Endothelial cell of umbilical vein (primary cell): Measurements from ENCODE around the gene ALK. TPM values are rescaled to one million over a fixed set of nuclear protein-coding genes. Genes with fewer than 3 reads are reported as not detected.

Experiments used
- BruUV-seq: library from RNA; stranded (reverse); fragments of 400-500 nt; replicated peaks from 2 replicates; lab custom pipeline; 2021; lab: Mats Ljungman, UMichigan
- CTCF ChIA-PET: fragments of 300-600, 350-600 bp; sonication (Branson Sonifier 250); formaldehyde crosslinking; loops from one replicate; lab custom pipeline; 2021; ENCODE audit warnings: antibody characterized with exemption, inconsistent platforms; lab: Charles Lee
- POLR2A ChIA-PET: fragments of 300-600, 350-600 bp; sonication (Branson Sonifier 250); formaldehyde crosslinking; loops from one replicate; lab custom pipeline; 2021; ENCODE audit warnings: antibody characterized with exemption, inconsistent platforms; lab: Charles Lee
- DNase-seq: peaks from one replicate; pipeline ENCODE4 v3.0.0-alpha.2; 2011; ENCODE audit warnings: low read depth, low spot score
- FAIRE-seq: peaks from 2 replicates; lab custom pipeline; 2011; peaks lifted over from hg19 to GRCh38; lab: Jason Lieb, UNC
- H2AFZ ChIP-seq: 2 replicates; pipeline ENCODE4 v1.6.0; 2012; ENCODE audit warnings: low read depth, low read length, control low read depth, inconsistent platforms
- H3K27ac ChIP-seq: 2 replicates; pipeline ENCODE4 v1.5.1; 2011; ENCODE audit warnings: low read depth, mild to moderate bottlenecking, control low read depth, low read length, moderate library complexity; ENCODE audit not compliant: insufficient read depth
- H3K27me3 ChIP-seq, 2 experiments: 2 replicates each; pipeline versions ENCODE4 v1.6.0 to v1.6.1; 2011; ENCODE audit warnings: low read length in 2 of 2, mixed read lengths in 1 of 2; ENCODE audit not compliant: control insufficient read depth in 2 of 2, insufficient read depth in 2 of 2
- H3K36me3 ChIP-seq, 2 experiments: 2 replicates in 1 of 2; 3 replicates in 1 of 2; pipeline ENCODE4 v1.5.1; 2011; ENCODE audit warnings: low read length in 2 of 2, mild to moderate bottlenecking in 1 of 2, moderate library complexity in 1 of 2; ENCODE audit not compliant: control insufficient read depth in 2 of 2, insufficient read depth in 2 of 2; ENCODE audit errors: extremely low read depth in 1 of 2
- H3K4me1 ChIP-seq: 3 replicates; pipeline ENCODE4 v1.5.1; 2011; ENCODE audit warnings: mild to moderate bottlenecking, low read length; ENCODE audit not compliant: control insufficient read depth, insufficient read depth; ENCODE audit errors: extremely low read depth
- H3K4me2 ChIP-seq: 2 replicates; pipeline ENCODE4 v1.6.1; 2011; ENCODE audit warnings: low read length, control low read depth, mixed read lengths; ENCODE audit not compliant: insufficient read depth
- H3K4me3 ChIP-seq, 3 experiments: fragments of 200-600 bp in 1 of 3; sonication (generic), shearing (Covaris generic) in 1 of 3; replicated peaks in 1 of 3; 2 replicates each; pipeline ENCODE4 v1.5.1; 2011 to 2016; ENCODE audit warnings: control low read depth in 3 of 3, low read length in 3 of 3, mild to moderate bottlenecking in 2 of 3, inconsistent platforms in 1 of 3, low read depth in 1 of 3, moderate library complexity in 1 of 3; ENCODE audit not compliant: insufficient read depth in 1 of 3
- H3K79me2 ChIP-seq: 2 replicates; pipeline ENCODE4 v1.6.0; 2012; ENCODE audit warnings: low read length, inconsistent platforms; ENCODE audit not compliant: control insufficient read depth, insufficient read depth
- H3K9ac ChIP-seq: replicated peaks from 2 replicates; pipeline ENCODE3; 2011; ENCODE audit warnings: low read length, control low read depth; ENCODE audit not compliant: insufficient read depth; ENCODE audit errors: extremely low read depth
- H3K9me1 ChIP-seq: replicated peaks from 3 replicates; pipeline ENCODE4 v1.6.0; 2011; ENCODE audit warnings: mild to moderate bottlenecking, low read length; ENCODE audit not compliant: control insufficient read depth, insufficient read depth; ENCODE audit errors: extremely low read depth
- H3K9me3 ChIP-seq: replicated peaks from 2 replicates; pipeline ENCODE4 v1.5.1; 2012; ENCODE audit warnings: low read length, inconsistent platforms; ENCODE audit not compliant: control insufficient read depth, insufficient read depth
- H4K20me1 ChIP-seq: replicated peaks from 2 replicates; pipeline ENCODE3; 2011; ENCODE audit warnings: mild to moderate bottlenecking, low read length; ENCODE audit not compliant: control insufficient read depth, insufficient read depth; ENCODE audit errors: extremely low read depth
- CTCF ChIP-seq, 2 donors: IDR thresholded peaks; 1 replicate in 1 of 2; 2 replicates in 1 of 2; pipeline ENCODE4 v1.5.1; 2011; ENCODE audit warnings: low read length in 2 of 2, mild to moderate bottlenecking in 2 of 2, moderate library complexity in 2 of 2, control low read depth in 1 of 2, inconsistent platforms in 1 of 2, low read depth in 1 of 2; ENCODE audit not compliant: insufficient read depth in 1 of 2; ENCODE audit errors: extremely low read depth in 1 of 2
- FOS ChIP-seq: IDR thresholded peaks from 2 replicates; pipeline ENCODE4 v1.6.1; 2011; ENCODE audit warnings: mild to moderate bottlenecking, low read length, moderate library complexity, borderline replicate concordance; ENCODE audit not compliant: insufficient read depth
- GATA2 ChIP-seq: IDR thresholded peaks from 2 replicates; pipeline ENCODE4 v1.7.0; 2011; ENCODE audit warnings: low read depth, mild to moderate bottlenecking, moderate library complexity, mixed read lengths, low read length; ENCODE audit not compliant: insufficient read length, insufficient read depth
- JUN ChIP-seq: IDR thresholded peaks from 2 replicates; pipeline ENCODE4 v1.6.1; 2011; ENCODE audit warnings: borderline replicate concordance, low read depth; ENCODE audit not compliant: insufficient read length, insufficient read depth
- MAX ChIP-seq: IDR thresholded peaks from 2 replicates; pipeline ENCODE4 v1.6.1; 2011; ENCODE audit not compliant: insufficient read depth, insufficient read length
- MYC ChIP-seq: IDR thresholded peaks from one replicate; pipeline ENCODE4 v1.6.1; 2011; ENCODE audit warnings: mild to moderate bottlenecking, low read depth, low read length
- POLR2A ChIP-seq: IDR thresholded peaks from 2 replicates; pipeline ENCODE4 v1.6.1; 2012; ENCODE audit warnings: low read depth, mild to moderate bottlenecking, control low read depth, low read length
- POLR2AphosphoS5 ChIP-seq: IDR thresholded peaks from 2 replicates; pipeline ENCODE4 v1.6.1; 2012; ENCODE audit warnings: low read depth, mild to moderate bottlenecking, control low read depth, low read length, moderate library complexity; ENCODE audit not compliant: insufficient read depth
- dilution Hi-C: fragments of 300-500 bp; cut with MboI; formaldehyde crosslinking; loops from one replicate; pipeline ENCODE4 v1.15.0; 2019; ENCODE audit warnings: low sequenced_read_pairs; ENCODE audit not compliant: extremely low pct_ligation_motif_present
- intact Hi-C: fragments of 100-400 bp; cut with micrococcal nuclease; formaldehyde crosslinking; loops from one replicate; pipeline ENCODE4 v1.10.0; 2022
- polyA plus RNA-seq, 4 experiments: library from polyadenylated mRNA; depleted of rRNA in 3 of 4; stranded (reverse) in 3 of 4; unstranded in 1 of 4; fragments of >200 nt; gene quantifications; 2 replicates each; pipeline versions ENCODE4 v1.2.1 to v1.2.3, GENCODE V29; 2011 to 2012; ENCODE audit warnings: missing spikeins in 1 of 4
- total RNA-seq: library from RNA; stranded (reverse); gene quantifications from 2 replicates; pipeline ENCODE4 v1.2.3, GENCODE V29; 2021

ALK gene
- total and polyA plus RNA-seq, 2 donors (not counting 3 experiments of a cell fraction or from before 2014, with no cell fraction given) = not detected

GRCh38 chr2:29729401-29729800 lies 192.0 kb downstream of the ALK start:
- Histone ChIP-seq H3K9me1 (no peaks in the 10 kb centered on the region), H3K27me3 (no peaks in the 10 kb centered on the region), H3K27ac (no peak overlapping the region), H3K9me3 (peaks cover 3% of the 10 kb centered on the region), H2AFZ (no peak overlapping the region), H3K36me3 (no peaks in the 10 kb centered on the region), H3K9ac (no peak overlapping the region), H3K4me2 (no peak overlapping the region), H4K20me1 (no peaks in the 10 kb centered on the region), H3K79me2 (no peaks in the 10 kb centered on the region), H3K4me1 (no peaks in the 10 kb centered on the region), H3K4me3 (no peak overlapping the region)
- POLR2A ChIA-PET = no interaction called here
- intact Hi-C loops (no loop called here), dilution Hi-C loops (no loop called here)
- BruUV-seq = no TSS peak
- CTCF ChIA-PET = no interaction called here
- no peak for TF ChIP-seq CTCF (IDR thresholded peaks at IDR 0.05; ENCODE audit: extremely low read depth in 1 of 2, insufficient read depth in 1 of 2, low read depth in 1 of 2, low read length in 2 of 2)
- FAIRE-seq (no peak), DNase-seq (no peak)

- Histone ChIP-seq H3K27ac (no peak overlapping the region), H3K79me2 (no peaks in the 10 kb centered on the region), H2AFZ (no peak overlapping the region), H3K9me3 (peaks cover 3% of the 10 kb centered on the region), H3K27me3 (no peaks in the 10 kb centered on the region), H3K4me2 (no peak overlapping the region), H3K9me1 (no peaks in the 10 kb centered on the region), H3K9ac (no peak overlapping the region), H3K4me3 (no peak overlapping the region), H3K4me1 (no peaks in the 10 kb centered on the region), H4K20me1 (no peaks in the 10 kb centered on the region), H3K36me3 (no peaks in the 10 kb centered on the region)
- ChIA-PET CTCF (no interaction called here), POLR2A (no interaction called here)
- FAIRE-seq (no peak), DNase-seq (no peak)
- intact Hi-C loops (no loop called here), dilution Hi-C loops (no loop called here)
- TF ChIP-seq FOS = no peak
- no peak for TF ChIP-seq POLR2A
- no peak for TF ChIP-seq CTCF (IDR thresholded peaks at IDR 0.05; ENCODE audit: extremely low read depth in 1 of 2, insufficient read depth in 1 of 2, low read depth in 1 of 2, low read length in 2 of 2)
- no peak for TF ChIP-seq GATA2
- no peak for TF ChIP-seq MAX
- TF ChIP-seq MYC = no peak
- TF ChIP-seq POLR2AphosphoS5 = no peak
- no peak for TF ChIP-seq JUN
- BruUV-seq = no TSS peak
These were observed 194.4 kb downstream of the ALK start for GRCh38 chr2:29726976-29727375.
